MM.1S (cell line): ENCODE results near the gene DEPDC5.
"Not testable (repeated sequence)": the region's sequence is repeated elsewhere in the genome, so short reads cannot be mapped to it uniquely, and the experiment has no call there.

Experiments
- DNase-seq: peaks from one replicate; pipeline ENCODE4 v3.0.0-alpha.2; 2015
- H2AFZ ChIP-seq: fragments of 300-600 bp; sonication (generic); 2 replicates; pipeline ENCODE4 v1.6.0; 2016; ENCODE audit warnings: antibody characterized with exemption, low read length
- H3F3A ChIP-seq: fragments of 300-600 bp; sonication (generic); 2 replicates; pipeline ENCODE4 v1.6.1; 2016; ENCODE audit warnings: mild to moderate bottlenecking, antibody characterized with exemption, low read length, moderate library complexity, mixed read lengths; ENCODE audit not compliant: insufficient read depth
- H3K27ac ChIP-seq: fragments of 300-600 bp; sonication (generic); 2 replicates; pipeline ENCODE4 v1.5.1; 2016; ENCODE audit warnings: mild to moderate bottlenecking, low read length
- H3K27me3 ChIP-seq: fragments of 300-600 bp; sonication (generic); replicated peaks from 2 replicates; pipeline ENCODE4 v1.6.0; 2016; ENCODE audit warnings: low read length; ENCODE audit not compliant: insufficient read depth
- H3K36me3 ChIP-seq: fragments of 300-600 bp; sonication (generic); replicated peaks from 2 replicates; pipeline ENCODE4 v1.6.1; 2016; ENCODE audit warnings: mild to moderate bottlenecking, low read length, mixed read lengths; ENCODE audit not compliant: insufficient read depth
- H3K4me1 ChIP-seq: fragments of 300-600 bp; sonication (generic); 2 replicates; pipeline ENCODE4 v1.6.1; 2016; ENCODE audit warnings: low read length, mixed read lengths
- H3K4me2 ChIP-seq: fragments of 300-600 bp; sonication (generic); 2 replicates; pipeline ENCODE4 v1.6.0; 2016; ENCODE audit warnings: low read depth, low read length
- H3K4me3 ChIP-seq: fragments of 300-600 bp; sonication (generic); 2 replicates; pipeline ENCODE4 v1.5.1; 2016; ENCODE audit warnings: low read length, mixed read lengths
- H3K79me2 ChIP-seq: fragments of 300-600 bp; sonication (generic); 2 replicates; pipeline ENCODE4 v1.6.1; 2016; ENCODE audit warnings: mixed run types, low read length, mixed read lengths
- H3K9ac ChIP-seq: fragments of 300-600 bp; sonication (generic); 2 replicates; pipeline ENCODE4 v1.6.1; 2016; ENCODE audit warnings: low read length, mixed read lengths
- H3K9me2 ChIP-seq: fragments of 300-600 bp; sonication (generic); replicated peaks from 2 replicates; pipeline ENCODE4 v1.6.1; 2016; ENCODE audit warnings: mild to moderate bottlenecking, low read length, mixed read lengths; ENCODE audit not compliant: insufficient read depth
- H3K9me3 ChIP-seq: fragments of 300-600 bp; sonication (generic); replicated peaks from 2 replicates; pipeline ENCODE4 v1.6.1; 2016; ENCODE audit warnings: mild to moderate bottlenecking, low read length, mixed read lengths; ENCODE audit not compliant: insufficient read depth
- H4K20me1 ChIP-seq: fragments of 300-600 bp; sonication (generic); 2 replicates; pipeline ENCODE4 v1.6.1; 2016; ENCODE audit warnings: mild to moderate bottlenecking, low read length, moderate library complexity, mixed read lengths; ENCODE audit not compliant: insufficient read depth
- CTCF ChIP-seq: fragments of 300-600 bp; sonication (generic); IDR thresholded peaks from 2 replicates; pipeline ENCODE4 v1.5.1; 2016; ENCODE audit warnings: antibody characterized with exemption, low read length, mixed read lengths
- EZH2 ChIP-seq: fragments of 300-600 bp; sonication (generic); optimal IDR thresholded peaks from 2 replicates; pipeline ENCODE3; 2017; ENCODE audit warnings: low read depth, mild to moderate bottlenecking, antibody characterized with exemption, low read length, mixed read lengths
- EZH2phosphoT487 ChIP-seq: fragments of 300-600 bp; sonication (generic); IDR thresholded peaks from 2 replicates; pipeline ENCODE4 v1.6.1; 2018; ENCODE audit warnings: antibody characterized with exemption, low read length

DEPDC5 gene

DNA sequence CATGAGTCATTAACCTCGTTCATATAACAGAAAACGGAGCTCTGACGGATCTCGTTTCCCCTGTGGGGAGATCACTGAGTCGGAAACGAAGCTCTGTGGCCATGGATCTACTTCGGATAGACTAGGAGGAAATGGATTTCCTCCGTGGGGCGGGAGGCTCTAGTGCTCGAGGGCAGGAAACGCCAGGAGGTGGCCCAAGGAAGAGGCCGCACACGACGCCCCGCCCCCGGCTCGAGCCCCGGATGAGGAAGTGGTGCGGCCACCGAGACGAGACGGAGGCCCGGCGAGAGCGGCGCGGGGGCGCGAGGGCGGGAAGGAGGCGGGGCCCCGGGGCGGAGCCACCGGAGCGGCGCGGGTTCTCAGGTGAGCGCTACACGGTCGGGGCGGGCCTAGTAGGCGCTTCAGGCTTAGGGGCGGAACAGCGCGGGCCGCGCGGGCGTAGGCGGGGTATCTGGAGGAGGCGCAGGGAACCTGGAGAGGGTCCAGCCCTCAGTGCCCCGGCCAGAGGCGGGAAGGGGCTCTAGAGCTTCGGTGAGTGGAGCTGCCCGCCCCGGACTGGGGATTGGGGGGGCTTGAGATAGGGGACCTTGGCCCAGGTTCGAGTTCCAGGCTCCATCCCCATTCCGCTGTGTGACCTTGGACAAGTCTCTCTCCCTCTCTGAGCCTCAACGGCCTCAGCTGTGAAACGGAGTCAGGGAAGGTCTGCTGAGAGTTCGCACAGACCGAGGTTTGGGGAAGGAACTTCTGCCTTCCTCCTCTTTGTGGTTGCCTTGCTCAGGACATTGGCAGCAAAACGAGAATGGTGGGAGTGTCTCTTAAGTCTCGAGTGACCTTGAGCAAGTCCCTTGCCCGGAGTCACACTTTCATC, at the start of gene DEPDC5:
Gene DEPDC5 (plus strand): TSS at position 386 of the 868 bp plus-strand sequence. CDS start 903 bp downstream, outside the sequence.
- Histone ChIP-seq H3K27ac (peak within 1 kb of the TSS; percentile 80), H3K4me3 (peak within 1 kb of the TSS; percentile 85), H2AFZ (peak within 1 kb of the TSS; percentile 78), H3K36me3 (no peaks in the 10 kb centered on the region), H4K20me1 (no peaks in the 10 kb centered on the region), H3K27me3 (no peaks in the 10 kb centered on the region), H3K79me2 (peaks cover 38% of the 10 kb centered on the region), H3K9ac (peak within 1 kb of the TSS; percentile 77), H3K9me2 (no peaks in the 10 kb centered on the region), H3K4me2 (peak within 1 kb of the TSS; percentile 92), H3K9me3 (no peaks in the 10 kb centered on the region), H3F3A (peaks cover 9% of the 10 kb centered on the region; the same call in 1 of the 2 replicates), H3K4me1 (peaks cover 11% of the 10 kb centered on the region)
- TF ChIP-seq EZH2 = no peak
- DNase-seq = peak; percentile 96

DNA sequence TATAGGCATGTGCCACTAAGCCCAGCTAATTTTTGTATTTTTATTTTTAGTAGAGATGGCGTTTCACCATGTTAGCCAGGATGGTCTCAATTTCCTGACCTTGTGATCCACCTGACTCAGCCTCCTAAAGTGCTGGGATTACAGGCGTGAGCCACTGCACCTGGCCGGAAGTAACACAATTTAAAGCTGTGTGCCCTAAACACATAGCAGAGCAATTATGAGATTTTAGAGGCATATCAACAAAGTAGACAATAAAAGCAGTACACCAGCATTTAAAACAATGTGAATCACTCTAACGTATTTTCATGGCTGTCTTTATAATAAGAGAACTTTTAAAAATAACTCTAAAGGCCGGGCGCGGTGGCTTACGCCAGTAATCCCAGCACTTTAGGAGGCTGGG, 46.3 kb upstream of the DEPDC5 start:
- Histone ChIP-seq H3K79me2 (no peaks in the 10 kb centered on the region), H2AFZ (no peak overlapping the region), H3K9me3 (no peaks in the 10 kb centered on the region), H3K4me2 (no peak overlapping the region), H3F3A (no peaks in the 10 kb centered on the region), H3K9me2 (no peaks in the 10 kb centered on the region), H4K20me1 (no peaks in the 10 kb centered on the region), H3K27ac (no peak overlapping the region), H3K4me1 (no peaks in the 10 kb centered on the region), H3K9ac (no peak overlapping the region), H3K27me3 (no peaks in the 10 kb centered on the region), H3K36me3 (no peaks in the 10 kb centered on the region; the same call in 1 of the 2 replicates), H3K4me3 (no peak overlapping the region)
- DNase-seq = no peak
- TF ChIP-seq EZH2phosphoT487 = no peak
- no peak for TF ChIP-seq CTCF
- TF ChIP-seq EZH2 = no peak

DNA sequence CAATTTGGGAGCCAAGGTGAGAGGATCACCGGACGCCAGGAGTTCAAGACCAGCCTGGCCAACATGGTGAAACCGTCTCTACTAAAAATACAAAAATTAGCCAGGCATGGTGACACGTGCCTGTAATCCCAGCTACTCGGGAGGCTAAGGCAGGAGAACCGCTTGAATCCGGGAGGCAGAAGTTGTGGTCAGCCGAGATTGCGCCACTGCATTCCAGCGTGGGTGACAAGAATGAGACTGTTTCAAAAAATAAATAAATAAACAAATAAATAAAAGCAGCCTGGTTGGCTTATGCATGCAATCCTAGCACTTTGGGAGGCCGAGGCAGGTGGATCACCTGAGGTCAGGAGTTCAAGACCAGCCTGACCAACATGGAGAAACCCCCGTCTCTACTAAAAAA, 42.6 kb upstream of the DEPDC5 start:
- H3K9me2 ChIP-seq, H3F3A ChIP-seq, H4K20me1 ChIP-seq, H3K4me3 ChIP-seq, H3K4me2 ChIP-seq, DNase-seq, H3K9ac ChIP-seq, H2AFZ ChIP-seq, H3K27me3 ChIP-seq, H3K9me3 ChIP-seq, H3K27ac ChIP-seq, H3K4me1 ChIP-seq, H3K79me2 ChIP-seq: not testable (repeated sequence)
- peaks cover 11% of the 10 kb centered on the region for H3K36me3 ChIP-seq

GRCh38 chr22:31715147-31715778, 38.6 kb upstream of the DEPDC5 start:
- peaks cover 11% of the 10 kb centered on the region for H3K36me3 ChIP-seq
- no peak overlapping the region for H2AFZ ChIP-seq
- H3K9me3 ChIP-seq = no peaks in the 10 kb centered on the region
- H3K4me2 ChIP-seq = no peak overlapping the region
- no peaks in the 10 kb centered on the region for H3K27me3 ChIP-seq
- H3K9me2 ChIP-seq = no peaks in the 10 kb centered on the region
- no peak for DNase-seq
- no peak overlapping the region for H3K4me3 ChIP-seq
- H3K79me2 ChIP-seq = no peaks in the 10 kb centered on the region
- no peaks in the 10 kb centered on the region for H3F3A ChIP-seq
- H3K9ac ChIP-seq = no peak overlapping the region
- H3K4me1 ChIP-seq = no peaks in the 10 kb centered on the region
- H3K27ac ChIP-seq = no peak overlapping the region
- no peaks in the 10 kb centered on the region for H4K20me1 ChIP-seq
- TF ChIP-seq EZH2 (no peak), EZH2phosphoT487 (no peak), CTCF (no peak)
